AML-193 (cell line): ENCODE measurements around the gene ZNF609.
"Not testable (repeated sequence)": the region's sequence is repeated elsewhere in the genome, so short reads cannot be mapped to it uniquely, and the experiment has no call there.

ENCODE experiments used
- DNase-seq, 2 experiments: peaks; one replicate each; lab custom pipeline; 2025; lab: John Stamatoyannopoulos, UW

Gene ZNF609

DNA sequence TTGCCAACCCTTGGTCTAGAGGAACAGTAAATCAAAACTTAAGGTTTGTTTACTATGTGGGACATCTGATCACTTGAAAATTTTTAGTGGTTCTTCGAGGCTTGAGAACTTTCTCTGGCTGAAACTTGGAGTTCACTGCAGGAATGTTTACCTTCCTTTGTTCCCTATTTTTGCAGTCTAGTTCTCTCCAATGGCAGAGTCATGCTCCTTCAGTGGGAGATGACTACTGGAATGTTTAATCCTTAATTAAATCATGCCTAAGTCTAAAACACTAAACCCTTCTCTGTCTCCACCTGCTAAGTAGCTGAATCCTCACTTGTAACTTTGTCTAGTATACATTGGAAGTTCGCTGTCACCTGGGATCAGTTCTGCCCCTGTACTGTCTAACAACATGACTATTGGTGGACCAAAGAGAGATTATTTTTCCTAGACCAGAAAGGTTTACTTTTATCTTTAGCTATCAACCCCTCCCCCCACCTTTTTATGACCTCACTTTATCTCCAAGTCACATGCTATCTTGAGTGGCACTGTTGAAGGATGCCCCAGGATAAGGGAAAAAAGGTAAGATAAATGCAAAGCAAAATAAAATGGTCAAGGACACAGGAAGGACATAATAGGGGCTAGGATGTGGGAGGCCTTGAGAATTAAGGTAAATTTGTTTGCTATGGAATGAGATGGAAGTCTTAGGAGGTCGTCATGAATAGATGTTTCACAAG, 1.2 kb upstream of the ZNF609 start:
- DNase-seq = no peak

DNA sequence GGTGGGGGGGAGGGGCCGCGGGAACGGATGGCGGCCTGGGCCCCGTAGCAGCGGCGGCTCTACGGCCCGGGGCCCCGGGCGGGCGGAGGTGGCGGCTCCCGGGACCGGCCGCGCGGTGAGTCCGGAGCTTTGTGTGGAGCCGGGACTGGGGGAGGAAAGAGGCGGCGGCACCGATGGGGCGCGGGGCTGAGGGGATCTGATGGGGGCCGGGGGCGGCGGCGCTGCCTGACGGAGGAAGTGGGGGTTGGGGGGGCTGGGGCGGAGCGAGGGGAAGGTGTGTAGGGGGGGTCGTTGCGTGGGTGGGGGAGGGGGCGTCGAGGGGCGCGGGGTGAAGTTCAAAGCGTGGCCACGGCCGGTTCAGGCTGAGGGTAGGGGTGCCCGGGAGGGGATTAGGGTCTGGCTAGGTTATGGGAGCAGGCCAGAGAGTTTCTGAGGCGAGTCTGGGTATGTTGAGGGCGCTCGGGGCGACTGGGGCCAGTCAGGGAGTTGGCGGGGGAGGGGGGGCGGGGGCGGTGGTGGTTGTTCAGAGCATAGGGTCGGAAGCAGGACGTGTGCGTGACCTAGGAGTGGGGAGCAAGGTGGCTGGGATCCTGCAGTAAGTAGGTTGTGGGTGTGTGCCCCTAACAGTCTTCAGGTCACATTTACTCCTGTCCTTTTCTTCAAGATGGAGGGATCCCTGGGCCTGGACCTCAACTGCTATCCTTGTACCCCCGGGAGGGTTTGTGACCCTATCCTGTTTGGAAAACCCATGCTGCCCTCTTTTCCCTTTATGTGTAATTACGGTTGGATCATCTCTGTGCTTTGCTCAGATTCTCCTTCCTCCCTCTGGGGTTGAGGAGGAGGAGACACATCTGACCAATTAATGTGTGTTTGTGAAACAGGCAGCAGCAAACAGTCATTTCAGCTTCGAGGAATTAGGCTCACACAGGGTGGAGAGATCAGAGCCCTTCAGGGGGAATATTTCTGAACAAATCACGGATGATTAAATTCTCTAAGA, 644 bp downstream of the ZNF609 start:
- peak; percentile 47 to 54 for DNase-seq

DNA sequence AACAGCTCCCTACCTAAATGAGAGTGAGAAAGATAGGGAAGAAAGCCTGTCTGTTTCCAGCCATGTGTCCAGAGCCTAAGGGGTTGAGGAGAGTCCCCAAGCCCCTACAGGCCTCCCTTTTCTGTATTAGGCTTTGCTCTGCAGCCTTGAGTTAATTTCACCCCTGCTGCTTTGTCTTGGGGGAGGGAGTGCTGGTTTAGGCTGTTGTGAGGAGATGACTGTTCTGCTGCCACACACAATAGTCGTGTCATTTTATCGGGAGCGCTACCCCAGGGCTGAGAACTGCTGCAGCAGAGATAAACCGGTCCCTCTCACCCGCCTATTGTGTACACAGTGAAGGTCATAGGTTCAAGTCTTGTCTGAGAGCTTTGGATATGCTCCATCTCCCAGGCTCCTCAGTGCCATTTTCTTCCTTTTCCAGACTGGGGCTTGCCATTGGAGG, 1.4 kb downstream of the ZNF609 start:
- DNase-seq = no peak

DNA sequence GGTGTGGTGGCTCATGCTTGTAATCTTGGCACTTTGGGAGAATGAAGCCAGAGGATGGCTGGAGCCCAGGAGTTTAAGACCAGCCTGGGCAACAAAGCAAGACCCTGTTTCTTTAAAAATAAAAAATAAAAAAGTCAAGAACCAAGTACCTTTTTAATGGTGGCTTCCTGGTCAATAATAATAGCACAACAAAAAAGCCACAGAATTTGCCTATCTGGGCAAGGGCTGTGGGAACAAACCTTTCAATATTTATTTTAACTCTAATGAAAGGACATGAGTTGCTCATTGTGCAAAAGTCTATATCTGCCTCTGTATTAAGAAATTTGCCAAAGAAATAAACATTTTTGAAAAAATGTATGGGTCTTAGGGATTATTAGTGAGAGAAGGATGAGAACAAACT, 2.1 kb downstream of the ZNF609 start:
- no peak for DNase-seq

DNA sequence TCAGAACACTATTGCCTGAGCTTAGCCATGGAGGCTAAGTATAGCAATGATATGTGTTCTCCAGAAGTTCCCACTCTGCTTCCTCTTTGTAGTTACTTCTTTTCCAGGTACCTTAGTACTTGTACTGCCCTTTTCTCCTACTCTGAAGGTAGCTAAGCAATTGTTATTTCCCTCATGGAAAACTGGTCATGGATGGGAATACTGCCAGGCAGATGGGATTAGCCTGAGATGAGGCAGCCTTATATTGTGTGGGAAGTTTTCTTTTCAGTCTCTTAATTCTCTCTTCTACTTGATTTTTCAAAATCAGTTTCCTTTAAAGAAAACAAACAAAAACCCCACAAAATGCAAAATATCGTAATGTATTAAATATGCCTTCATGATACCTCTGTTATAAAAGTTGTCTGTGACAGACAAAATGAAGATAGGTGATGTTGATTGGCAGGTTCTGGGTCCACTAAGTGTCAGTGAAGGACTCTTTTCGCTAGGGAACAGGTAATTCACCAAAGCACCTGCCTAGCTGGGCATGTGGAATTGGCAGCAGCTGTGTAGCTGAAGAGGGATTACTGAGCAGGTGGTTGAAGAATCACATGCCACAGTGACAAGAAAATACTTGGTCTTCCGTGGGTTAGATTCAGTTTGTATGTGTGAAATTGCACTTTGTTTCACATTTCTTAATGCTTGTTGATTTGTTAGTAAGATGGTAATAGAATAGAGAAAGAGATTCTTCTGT, 4.1 kb downstream of the ZNF609 start:
- no peak for DNase-seq

DNA sequence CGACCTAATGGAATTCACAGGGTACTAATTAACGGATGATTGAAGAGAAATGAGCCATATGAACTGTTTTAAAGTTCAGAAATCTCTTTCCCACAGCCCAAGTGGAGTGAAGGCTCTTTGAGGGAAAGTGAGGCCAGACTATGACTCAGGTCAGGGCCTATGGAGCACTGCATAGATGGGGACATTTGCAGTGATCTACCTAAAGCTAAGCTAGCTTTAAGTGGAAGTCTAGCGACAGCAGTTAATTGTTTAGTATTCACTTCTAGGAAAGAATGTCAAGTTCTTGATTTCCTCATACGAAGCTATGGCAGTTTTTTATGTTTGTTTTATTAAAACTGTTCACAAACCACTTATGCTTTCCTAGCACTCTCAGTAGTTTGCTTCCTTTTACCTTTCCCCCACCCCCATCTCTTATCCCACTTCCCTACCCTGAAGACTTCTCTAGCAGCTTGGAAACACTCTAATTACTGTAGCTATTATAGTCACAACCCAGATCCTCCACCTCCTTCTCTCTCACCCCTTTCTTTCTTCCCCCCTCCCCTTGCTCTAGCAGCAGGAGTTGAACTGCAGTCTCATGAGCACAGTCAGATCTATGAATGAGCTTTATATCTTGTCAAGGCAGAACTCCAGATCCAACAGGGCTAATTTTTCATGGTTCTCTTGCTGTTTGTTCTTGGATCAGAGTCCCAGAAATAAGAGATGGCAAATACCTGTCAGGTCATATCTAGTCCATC, 6.2 kb downstream of the ZNF609 start:
- no peak for DNase-seq

DNA sequence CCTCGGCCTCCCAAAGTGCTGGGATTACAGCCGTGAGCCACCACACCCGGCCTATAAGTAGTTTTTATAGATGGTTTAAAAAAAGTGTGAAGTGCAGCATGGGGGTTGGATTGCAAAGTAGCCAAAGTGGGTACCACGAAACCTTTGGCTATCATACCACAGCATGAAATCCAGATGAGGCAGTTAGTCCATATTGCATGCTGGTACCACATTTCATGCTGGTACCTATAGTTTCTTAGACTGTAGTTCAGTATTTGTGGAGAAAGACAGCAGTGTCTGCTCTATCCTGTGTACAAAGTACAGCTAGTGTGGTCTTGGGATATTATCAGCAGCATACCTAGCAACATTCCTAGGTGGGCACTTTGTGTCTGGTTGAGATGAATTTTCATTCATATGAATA, 11.8 kb downstream of the ZNF609 start:
- DNase-seq = no peak

DNA sequence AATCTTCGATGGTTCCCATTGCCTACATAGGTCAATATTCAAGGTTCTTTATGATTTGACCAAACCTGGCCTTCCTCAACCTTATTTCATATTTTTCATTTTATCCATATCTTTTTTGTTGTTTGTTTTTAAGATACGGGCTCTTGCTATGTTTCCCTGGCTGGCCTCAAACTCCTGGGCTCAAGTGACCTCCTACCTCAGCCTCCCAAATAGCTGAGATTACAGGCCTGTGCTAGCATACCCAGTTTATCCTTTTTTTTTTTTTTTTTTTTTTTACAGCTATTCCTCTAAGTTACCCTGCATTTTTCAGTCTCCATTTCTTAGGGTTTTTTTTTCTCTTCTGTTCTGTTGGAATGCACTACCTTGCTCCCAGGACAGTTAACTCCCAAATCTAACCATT, 14.5 kb downstream of the ZNF609 start:
- no peak for DNase-seq

DNA sequence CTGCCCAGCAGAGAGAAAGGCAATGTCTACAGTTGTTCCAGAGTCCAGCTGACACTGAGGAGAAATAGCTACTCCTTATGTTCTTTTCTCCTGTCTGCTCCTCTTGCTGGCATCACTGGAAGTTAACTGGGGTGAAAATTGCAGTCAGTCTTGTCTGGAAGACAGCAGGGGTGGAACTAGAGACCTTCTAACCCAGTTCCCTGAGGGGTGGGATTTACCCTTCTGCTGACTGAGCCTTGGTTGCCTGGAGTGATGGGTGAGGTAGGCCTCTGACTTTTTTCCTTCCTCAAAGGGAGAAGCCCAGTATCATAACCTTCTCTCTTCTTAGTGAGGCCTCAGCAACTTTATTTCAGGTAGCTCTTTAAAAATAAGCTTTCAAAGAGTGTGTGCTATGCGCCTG, 16.2 kb downstream of the ZNF609 start:
- no peak for DNase-seq

DNA sequence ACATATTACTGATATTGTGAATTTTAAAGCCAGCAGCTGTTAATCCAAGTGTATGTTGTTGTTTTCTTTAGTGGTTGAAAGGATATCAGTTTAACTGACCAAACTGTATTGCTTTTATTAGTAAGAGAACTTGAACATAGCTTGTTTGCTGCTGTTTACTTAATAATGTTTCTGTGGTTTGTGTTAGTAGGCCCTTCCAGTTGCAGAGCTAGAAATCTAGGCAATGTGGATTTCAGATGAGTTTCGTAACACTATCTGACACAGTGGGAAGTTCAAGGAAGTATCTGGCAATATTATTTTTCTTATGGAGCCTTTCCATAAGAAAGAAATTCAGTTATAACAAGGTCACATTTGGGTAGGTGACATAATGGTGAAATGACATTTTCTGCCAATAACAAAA, 18.5 kb downstream of the ZNF609 start:
- DNase-seq = no peak

DNA sequence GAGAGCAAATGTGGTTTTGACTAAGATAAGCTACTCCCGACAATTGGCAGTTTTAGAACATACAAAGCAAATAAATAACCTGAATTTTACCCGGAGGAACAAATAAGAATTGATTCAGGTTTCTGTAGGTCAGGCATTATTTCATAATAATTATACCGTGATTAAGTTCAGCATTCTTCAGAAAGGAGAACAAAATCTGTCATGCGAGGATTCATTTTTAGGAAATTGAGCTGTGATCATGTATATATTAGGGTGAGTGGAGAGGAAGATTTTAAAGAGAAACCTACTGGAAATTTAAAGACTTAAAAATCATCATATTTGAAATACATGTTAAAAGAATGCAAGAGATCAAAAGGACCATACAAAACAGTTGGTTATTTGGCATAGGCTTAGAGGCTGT, 20.5 kb downstream of the ZNF609 start:
- DNase-seq = no peak

DNA sequence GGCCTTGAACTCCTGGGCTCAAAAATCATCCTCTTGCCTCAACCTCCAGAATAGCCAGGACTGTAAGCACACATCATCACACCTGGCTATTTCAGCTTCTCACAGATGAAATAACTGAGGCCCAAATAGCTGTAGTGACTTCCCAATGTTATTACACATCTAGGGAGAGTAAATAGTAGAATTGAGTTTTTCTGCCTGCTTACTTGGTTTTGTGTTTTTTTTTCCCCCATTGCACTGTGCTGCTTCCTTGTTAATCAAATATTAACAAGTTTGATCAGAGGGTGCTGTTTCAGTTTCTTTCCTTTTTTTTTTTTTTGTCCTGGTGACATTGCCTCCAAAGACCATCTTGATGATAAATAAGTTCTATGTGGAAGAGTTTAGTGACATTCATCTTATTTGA, 23.4 kb downstream of the ZNF609 start:
- DNase-seq = no peak

DNA sequence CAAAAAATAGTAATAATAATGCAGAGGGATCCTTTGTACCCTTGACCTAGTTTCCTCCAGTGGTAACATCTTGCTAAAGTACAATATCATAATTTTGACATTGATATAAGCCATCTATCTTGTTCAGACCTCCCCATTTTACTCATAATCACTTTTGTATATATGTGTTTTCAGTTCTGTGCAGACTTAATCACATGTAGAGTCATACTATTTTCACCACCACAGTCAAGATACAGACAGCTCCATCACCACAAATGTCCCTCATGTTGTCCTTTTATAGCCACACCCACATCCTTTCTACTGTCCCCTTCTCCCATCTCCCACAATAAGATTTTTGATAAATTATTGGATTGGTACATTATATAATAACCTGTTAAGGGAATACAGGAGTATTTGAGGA, 25.4 kb downstream of the ZNF609 start:
- DNase-seq = no peak

DNA sequence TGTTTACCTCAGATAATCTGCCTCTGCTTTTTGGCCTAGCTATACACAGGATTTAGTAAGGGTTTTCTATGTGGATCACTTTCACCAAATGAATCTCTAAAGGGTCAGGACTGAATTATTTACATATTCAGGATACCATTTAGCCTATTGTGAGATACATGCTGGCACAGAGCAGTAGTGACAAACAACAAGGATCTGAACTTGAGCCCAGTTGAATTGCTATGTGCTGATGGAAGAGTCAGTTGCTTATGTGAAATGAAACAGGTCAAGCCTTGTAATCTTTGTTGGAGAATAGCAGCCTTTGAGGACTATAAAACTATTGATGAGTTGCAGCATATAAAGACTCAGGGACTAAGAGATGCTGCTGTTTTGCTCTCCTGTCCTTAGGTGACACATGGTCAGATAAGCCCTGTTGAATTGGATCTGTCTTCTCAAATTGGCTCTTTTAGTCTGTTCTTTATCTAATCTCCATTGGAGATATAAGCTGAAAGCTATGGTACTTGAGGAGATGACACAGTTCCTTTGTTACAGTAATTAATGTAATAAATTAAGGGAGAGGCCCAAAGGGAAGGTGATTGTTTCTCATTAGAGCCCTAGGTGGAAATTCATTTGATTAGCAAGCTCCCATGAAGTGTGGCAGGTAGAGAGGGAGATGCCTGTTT, 30.4 kb downstream of the ZNF609 start:
- no peak for DNase-seq

DNA sequence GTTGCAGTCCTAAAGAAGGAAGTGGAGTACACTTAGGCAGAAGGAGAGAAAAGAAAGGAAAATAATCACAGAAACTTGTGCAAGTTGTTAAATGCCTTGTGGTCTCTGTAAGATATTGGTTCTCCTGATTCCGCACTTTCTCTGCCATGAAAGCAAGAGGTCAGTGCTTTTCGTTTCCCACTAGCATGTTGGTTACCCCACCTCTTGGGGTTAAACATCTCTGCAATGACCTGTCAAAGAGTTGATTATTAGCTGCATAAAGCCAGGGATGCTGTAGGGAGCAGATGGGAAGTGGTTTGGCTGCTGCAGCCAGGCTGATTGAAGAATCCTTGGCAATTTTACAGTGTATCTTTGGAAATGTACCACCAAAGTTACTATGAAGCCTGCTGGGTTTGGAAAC, 33.3 kb downstream of the ZNF609 start:
- no peak for DNase-seq

DNA sequence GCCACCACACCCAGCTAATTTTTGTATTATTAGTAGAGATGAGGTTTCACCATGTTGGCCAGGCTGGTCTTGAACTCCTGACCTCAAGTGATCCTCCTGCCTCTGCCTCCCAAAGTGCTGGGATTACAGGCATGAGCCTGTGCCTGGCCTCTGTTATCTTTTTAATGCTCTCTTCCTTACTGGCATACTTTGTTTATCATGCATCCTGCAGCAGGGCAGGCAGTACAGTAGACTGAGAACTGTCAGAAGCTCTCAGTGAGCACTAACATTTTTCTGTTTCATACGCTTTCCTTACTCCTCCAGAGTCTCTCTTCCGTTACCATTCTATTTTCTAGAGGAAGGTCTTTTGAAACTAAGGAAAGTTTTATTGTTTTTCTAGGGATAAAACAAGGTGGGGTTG, 35.6 kb downstream of the ZNF609 start:
- not testable (repeated sequence) for DNase-seq

DNA sequence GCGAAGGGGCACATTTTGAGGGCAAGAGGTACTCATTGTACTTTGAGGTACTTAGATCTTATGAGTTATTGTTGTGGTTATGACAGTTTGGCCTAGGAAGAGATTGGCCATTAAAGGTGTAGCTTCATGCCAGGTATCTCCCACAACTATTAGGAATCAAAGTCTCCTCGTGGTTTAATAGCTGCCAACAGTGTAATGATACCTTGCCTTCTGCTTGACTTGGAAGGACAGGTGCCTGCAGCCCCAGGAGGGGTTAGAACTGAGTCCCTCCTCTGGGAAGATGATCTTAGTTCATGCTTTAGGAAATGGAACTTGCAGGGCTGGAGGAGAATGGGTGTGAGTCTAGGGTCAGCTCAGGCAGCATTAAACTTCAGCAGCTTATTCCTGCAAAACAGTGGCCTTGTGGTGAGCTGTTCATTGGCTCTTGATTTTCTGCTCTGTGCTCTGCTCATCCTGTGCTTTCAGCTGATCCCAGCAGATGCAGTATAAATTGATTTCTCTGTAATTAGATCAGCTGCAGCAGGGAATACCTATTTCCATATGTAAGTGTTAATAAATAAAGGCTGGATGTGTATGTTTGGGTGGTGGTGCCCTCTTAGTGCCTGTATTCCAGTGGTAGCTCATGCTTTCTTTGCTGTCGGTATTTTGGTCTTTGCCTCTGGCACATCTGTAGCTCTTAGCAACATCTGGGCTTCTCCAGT, 40.5 kb downstream of the ZNF609 start:
- DNase-seq = no peak

DNA sequence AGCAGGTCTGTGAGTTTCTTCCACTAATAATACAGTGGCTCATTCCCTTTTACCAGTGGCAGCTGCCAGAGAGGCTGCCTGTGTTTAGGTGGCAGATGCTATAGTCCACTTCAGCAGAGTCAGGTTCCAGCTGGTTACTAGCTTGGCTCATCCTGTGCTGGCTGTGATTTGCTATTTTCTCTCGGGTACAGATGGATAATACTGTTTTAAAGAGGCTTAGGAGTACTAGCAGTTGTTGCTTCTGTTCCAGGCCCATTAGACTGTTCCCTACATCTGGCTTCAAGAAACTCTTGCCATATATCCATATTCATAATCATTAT, 41.0 kb downstream of the ZNF609 start:
- no peak for DNase-seq

DNA sequence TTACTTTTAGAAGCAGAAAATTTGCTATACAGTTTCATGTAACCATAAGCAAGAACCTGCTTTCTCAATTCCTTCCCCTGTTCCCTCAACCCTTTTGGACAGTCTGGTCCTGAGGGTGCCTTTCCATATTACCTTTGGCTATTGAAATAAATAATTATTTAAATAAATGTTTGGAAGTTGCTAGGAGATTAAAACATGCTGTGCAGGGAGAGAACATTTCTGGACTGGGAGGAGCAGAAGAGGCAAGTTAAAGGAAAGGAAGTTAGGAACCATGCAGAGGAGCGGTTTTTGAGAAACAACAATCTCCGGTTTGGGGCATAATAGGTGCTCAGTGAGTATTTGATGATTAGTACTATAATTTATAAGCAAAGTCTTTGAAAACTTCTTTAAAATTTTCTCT, 41.8 kb downstream of the ZNF609 start:
- DNase-seq = no peak

DNA sequence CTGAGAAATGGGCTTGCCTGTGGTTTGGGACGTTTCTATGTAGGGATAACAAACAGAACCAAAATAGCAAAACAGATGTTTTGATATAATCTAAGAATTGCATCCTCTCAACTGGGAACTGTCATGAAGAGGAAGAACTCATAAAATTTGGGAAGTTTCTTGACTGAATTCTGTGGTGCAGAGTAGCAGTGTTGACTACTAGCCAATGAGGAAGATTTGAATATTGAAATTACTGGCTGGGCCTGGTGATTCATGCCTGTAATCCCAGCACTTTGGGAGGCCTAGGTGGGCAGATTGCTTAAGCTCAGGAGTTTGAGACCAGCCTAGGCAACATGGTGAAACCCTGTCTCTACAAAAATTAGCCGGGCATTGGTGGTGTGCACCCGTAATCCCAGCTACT, 42.2 kb downstream of the ZNF609 start:
- DNase-seq = no peak

DNA sequence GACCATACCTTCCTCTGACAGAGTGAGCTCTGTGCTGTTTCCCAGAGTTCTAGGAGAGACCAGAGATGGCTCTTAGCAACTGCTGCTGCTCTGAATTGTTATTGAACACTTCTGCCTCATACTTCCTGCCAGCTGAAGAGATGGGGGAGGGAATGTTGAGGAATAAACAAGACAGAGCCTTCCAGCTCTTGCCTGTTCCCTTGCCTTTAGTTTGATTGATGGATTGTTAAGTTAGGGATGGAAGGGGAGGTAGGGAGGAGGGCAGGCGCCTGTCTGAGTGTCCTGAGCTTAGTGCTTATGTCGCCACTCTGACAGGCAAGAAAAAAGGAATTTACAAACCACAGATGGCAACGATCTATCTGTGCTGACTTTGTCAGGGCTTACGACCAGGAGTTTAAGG, 42.8 kb downstream of the ZNF609 start:
- DNase-seq = no peak
